GM12878 (cell line): ENCODE measurements around the gene ST7. TPM values are rescaled to one million over a fixed set of nuclear protein-coding genes. Genes with fewer than 3 reads are reported as not detected.

Experiments used
- ATAC-seq: fragments of 200-7000 bp; cut with Tn5 transposase; 3 replicates; pipeline ENCODE4 v1.9.1; 2020; ENCODE audit warnings: mild to moderate bottlenecking, moderate library complexity
- BruUV-seq: library from RNA; stranded (reverse); fragments of 400-500 nt; replicated peaks from 2 replicates; lab custom pipeline; 2021; lab: Mats Ljungman, UMichigan
- CTCF ChIA-PET: fragments of 300-600 bp; sonication (Branson Sonifier 250); formaldehyde crosslinking; extraction: SDS; loops from one replicate; lab custom pipeline; 2021; ENCODE audit warnings: inconsistent platforms; lab: Yijun Ruan, JAX
- POLR2A ChIA-PET: fragments of 350-600 bp; formaldehyde crosslinking; extraction: SDS; loops from one replicate; lab custom pipeline; 2021; ENCODE audit warnings: inconsistent platforms; lab: Charles Lee
- RAD21 ChIA-PET: fragments of 300-600 bp; sonication (Branson Sonifier 250); formaldehyde crosslinking; loops from one replicate; lab custom pipeline; 2023; ENCODE audit warnings: antibody characterized with exemption; ENCODE audit not compliant: unreplicated experiment; lab: Charles Lee
- SMC1A ChIA-PET: fragments of 300-600 bp; sonication (Branson Sonifier 250); formaldehyde crosslinking; loops from one replicate; lab custom pipeline; 2023; ENCODE audit not compliant: unreplicated experiment, uncharacterized antibody; lab: Charles Lee
- DNase-seq: peaks from one replicate; pipeline ENCODE4 v3.0.0-alpha.2; 2011; ENCODE audit warnings: low read depth, low spot score
- FAIRE-seq: peaks from 3 replicates; lab custom pipeline; 2011; peaks lifted over from hg19 to GRCh38; lab: Jason Lieb, UNC
- H2AFZ ChIP-seq: 2 replicates; pipeline ENCODE4 v1.6.0; 2011; ENCODE audit warnings: low read depth, low read length, control low read depth; ENCODE audit not compliant: control insufficient read depth
- H3K27ac ChIP-seq: 2 replicates; pipeline ENCODE4 v1.5.1; 2011; ENCODE audit warnings: control low read depth; ENCODE audit not compliant: control insufficient read depth, insufficient read depth
- H3K27me3 ChIP-seq, 2 experiments: replicated peaks in 1 of 2; 2 replicates each; pipeline versions ENCODE4 v1.6.0 to v1.6.1; 2011; ENCODE audit warnings: low read length in 1 of 2; ENCODE audit not compliant: control insufficient read depth in 2 of 2, insufficient read depth in 2 of 2
- H3K36me3 ChIP-seq, 2 experiments: 2 replicates each; pipeline ENCODE4 v1.5.1; 2011; ENCODE audit warnings: low read length in 1 of 2; ENCODE audit not compliant: control insufficient read depth in 2 of 2, insufficient read depth in 2 of 2
- H3K4me1 ChIP-seq: 2 replicates; pipeline ENCODE4 v1.6.1; 2011; ENCODE audit warnings: mild to moderate bottlenecking, low read length, moderate library complexity, mixed read lengths; ENCODE audit not compliant: control insufficient read depth, insufficient read depth
- H3K4me2 ChIP-seq: 2 replicates; pipeline ENCODE4 v1.6.0; 2011; ENCODE audit warnings: control low read depth; ENCODE audit not compliant: control insufficient read depth, insufficient read depth
- H3K4me3 ChIP-seq: fragments of 200-600 bp; sonication (generic); 2 replicates; pipeline ENCODE4 v1.5.1; 2016
- H3K79me2 ChIP-seq: 2 replicates; pipeline ENCODE4 v1.6.0; 2011; ENCODE audit warnings: low read length; ENCODE audit not compliant: control insufficient read depth, insufficient read depth
- H3K9ac ChIP-seq: 2 replicates; pipeline ENCODE4 v1.8.0; 2011; ENCODE audit warnings: low read length, control low read depth, mixed read lengths; ENCODE audit not compliant: control insufficient read depth, insufficient read depth
- H3K9me3 ChIP-seq: replicated peaks from 3 replicates; pipeline ENCODE4 v1.5.1; 2011; ENCODE audit warnings: mild to moderate bottlenecking, low read length; ENCODE audit not compliant: control insufficient read depth, insufficient read depth
- H4K20me1 ChIP-seq: 2 replicates; pipeline ENCODE4 v1.6.0; 2011; ENCODE audit not compliant: control insufficient read depth, insufficient read depth
- CHD2 ChIP-seq: IDR thresholded peaks from 2 replicates; pipeline ENCODE4 v1.6.1; 2011; ENCODE audit warnings: low read depth, low read length, improper control_type of control experiment, borderline replicate concordance
- MLLT1 ChIP-seq: fragments of 450-650 bp; IDR thresholded peaks from 2 replicates; pipeline ENCODE4 v1.6.1; 2016; ENCODE audit warnings: mild to moderate bottlenecking
- ZBED1 ChIP-seq: IDR thresholded peaks from 2 replicates; pipeline ENCODE4 v1.6.1; 2016; ENCODE audit warnings: borderline replicate concordance
- WGBS: methylation state at CpG from one replicate; pipeline ENCODE4 v1.1.6; 2016; ENCODE audit warnings: low lambda C conversion rate; ENCODE audit not compliant: insufficient replicate concordance, insufficient coverage; ENCODE audit errors: missing lambda C conversion rate; 5-methylcytosine and 5-hydroxymethylcytosine counted together
- in situ Hi-C: fragments of 300-500 bp; cut with MboI; formaldehyde crosslinking; loops from 9 replicates; pipeline ENCODE4 v1.14.3; 2018; ENCODE audit warnings: mixed read lengths
- intact Hi-C: fragments of 100-400 bp; cut with micrococcal nuclease; formaldehyde crosslinking; loops from one replicate; pipeline ENCODE4 v1.14.2; 2022; ENCODE audit not compliant: unreplicated experiment
- polyA plus RNA-seq, 11 experiments: library from polyadenylated mRNA; depleted of rRNA in 4 of 11; unstranded in 6 of 11; stranded (reverse) in 5 of 11; fragments of >200 nt; fragmentation: Nextera tagmentation in 4 of 11; fragmentation: Illumina TruSeq in 1 of 11; extraction: Ambion mirVana in 4 of 11; extraction: Trizol in 1 of 11; gene quantifications; 1 replicate in 1 of 11; 2 replicates in 10 of 11; pipeline versions ENCODE4 v1.2.1 to v1.2.3, GENCODE V29; 2011 to 2016; ENCODE audit warnings: inconsistent platforms in 2 of 11, missing spikeins in 2 of 11, low read depth in 1 of 11
- total RNA-seq, 4 experiments: library from RNA; depleted of rRNA in 3 of 4; stranded (reverse); fragments of >200 nt in 3 of 4; fragmentation: Illumina TruSeq in 1 of 4; extraction: Trizol in 1 of 4; gene quantifications; 2 replicates each; pipeline versions ENCODE4 v1.2.1 to v1.2.3, GENCODE V29; 2013 to 2021

ST7 gene
- total and polyA plus RNA-seq, 10 of the 15 experiments (the other 5 are each of a cell fraction or from before 2014, with no cell fraction given) = 27.7 to 76.4 (median 53.6) TPM

DNA sequence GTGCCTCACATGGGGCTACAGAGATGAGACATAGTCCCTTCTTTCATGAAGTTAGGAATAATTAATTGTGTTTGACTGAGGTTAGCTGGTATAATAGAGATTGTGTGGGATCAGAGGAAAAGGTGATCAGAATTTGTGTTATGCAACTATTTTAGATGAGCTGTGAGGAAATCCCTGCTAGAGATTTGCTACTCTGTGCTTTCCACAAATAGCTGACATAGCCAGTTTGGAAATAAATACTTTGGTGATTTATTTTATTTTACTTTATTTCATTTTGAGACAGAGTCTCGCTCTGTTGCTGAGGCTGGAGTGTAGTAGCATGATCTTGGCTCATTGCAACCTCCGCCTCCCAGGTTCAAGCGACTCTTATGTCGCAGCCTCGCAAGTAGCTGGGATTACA is 32.3 kb downstream of the ST7 start:
- Histone ChIP-seq H3K9me3 (no peaks in the 10 kb centered on the region; the same call in 2 of the 3 replicates), H4K20me1 (no peaks in the 10 kb centered on the region), H3K79me2 (peaks cover 39% of the 10 kb centered on the region), H3K4me2 (no peak overlapping the region), H3K9ac (no peak overlapping the region), H3K4me3 (no peak overlapping the region)
- ATAC-seq (no peak), FAIRE-seq (no peak), DNase-seq (no peak)
- WGBS = 98% methylated on average over 5 of the region's 5 CpGs
- intact Hi-C loops = loop anchor here (2.0 kb wide), 3 partner anchors 31 to 141 kb away; no protein-coding TSS in a partner anchor
- CTCF ChIA-PET = interaction anchor here (0.7 to 17.1 kb wide), 39 partner anchors 9 to 792 kb away, joined by 3 to 827 read pairs (median 5); partner anchors contain the start of gene ST7
- POLR2A ChIA-PET = interaction anchor here (0.6 to 2.7 kb wide), 9 partner anchors 14 to 174 kb away, joined by 3 to 6 read pairs (median 4); no protein-coding TSS in a partner anchor
- RAD21 ChIA-PET = interaction anchor here (0.8 to 8.0 kb wide), 21 partner anchors 14 to 360 kb away, joined by 3 to 379 read pairs (median 6); partner anchors contain the start of gene ST7
- BruUV-seq = no TSS peak
- no peak for TF ChIP-seq ZBED1
- TF ChIP-seq MLLT1 = peak; percentile 40; the same call in 1 of the 2 replicates
- TF ChIP-seq CHD2 = no peak
- TF ChIP-seq, all 136 proteins: peak for 1
- Histone ChIP-seq H2AFZ (no peak overlapping the region), H3K27me3 (no peaks in the 10 kb centered on the region), H3K27ac (peak overlapping the region; percentile 45; the same call in 1 of the 2 replicates), H3K36me3 (no peaks in the 10 kb centered on the region), H3K4me1 (peaks cover 24% of the 10 kb centered on the region)
- in situ Hi-C loops = loop anchor here (5.0 kb wide), 1 partner anchor 127 kb away; no protein-coding TSS in a partner anchor
- SMC1A ChIA-PET = interaction anchor here (1.1 to 8.0 kb wide), 24 partner anchors 10 to 225 kb away, joined by 3 to 527 read pairs (median 6); partner anchors contain the start of gene ST7
